ENCODE data around the gene CHST9. TPM values are rescaled to one million over a fixed set of nuclear protein-coding genes. Genes with fewer than 3 reads are reported as not detected.

CHST9 gene
- total RNA-seq, 2 donors from 2014 or later = 0.44 to 1.0 TPM

GRCh38 chr18:26911840-26912239, 273.3 kb downstream of the CHST9 start:
- no peak for ATAC-seq
- intact Hi-C loops (cut with DNase I) = no loop called here

DNA sequence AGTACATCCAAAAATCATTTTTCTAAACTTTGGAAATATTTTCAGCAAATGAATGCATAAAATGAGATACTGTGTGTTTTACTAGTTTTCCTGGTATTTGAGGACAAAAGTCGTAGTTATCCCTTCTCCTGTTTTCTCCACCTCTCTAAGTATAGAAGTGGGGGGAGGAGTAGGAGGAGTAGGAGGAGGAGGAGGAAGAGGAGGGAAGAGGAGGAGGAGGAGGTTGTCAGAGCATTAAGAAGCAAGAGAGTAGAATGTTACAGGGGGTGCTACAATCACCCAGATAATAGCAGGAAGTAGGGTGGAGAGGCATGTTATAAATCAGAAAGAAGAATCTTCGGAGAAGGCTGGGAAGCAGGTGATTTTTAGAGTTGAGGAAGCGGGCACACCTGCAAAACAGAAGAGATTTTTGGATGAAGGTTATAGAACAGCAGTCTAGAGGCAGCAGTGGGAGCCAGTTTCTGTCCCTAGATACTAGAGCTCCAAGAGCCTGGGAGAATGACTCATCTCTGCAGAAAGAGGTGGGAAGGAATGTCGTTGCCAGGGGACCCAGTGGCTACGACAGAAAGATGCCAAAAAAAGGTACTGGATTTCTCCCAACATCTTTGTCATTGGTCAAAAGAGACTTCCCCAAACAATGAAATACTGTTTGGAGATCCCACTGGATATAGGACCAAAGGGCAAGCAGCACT, 275.4 kb downstream of the CHST9 start:
- ATAC-seq (peak; percentile 57 to 62), DNase-seq (peak; percentile 27)
- intact Hi-C loops (cut with DNase I) = no loop called here

More at GRCh38 chr18:26911840-26912239, 273.3 kb downstream of the CHST9 start:
- DNase-seq = no peak

GRCh38 chr18:26908906-26909305, 276.2 kb downstream of the CHST9 start:
- intact Hi-C loops (cut with DNase I) = no loop called here
- DNase-seq = no peak
- no peak for ATAC-seq

DNA sequence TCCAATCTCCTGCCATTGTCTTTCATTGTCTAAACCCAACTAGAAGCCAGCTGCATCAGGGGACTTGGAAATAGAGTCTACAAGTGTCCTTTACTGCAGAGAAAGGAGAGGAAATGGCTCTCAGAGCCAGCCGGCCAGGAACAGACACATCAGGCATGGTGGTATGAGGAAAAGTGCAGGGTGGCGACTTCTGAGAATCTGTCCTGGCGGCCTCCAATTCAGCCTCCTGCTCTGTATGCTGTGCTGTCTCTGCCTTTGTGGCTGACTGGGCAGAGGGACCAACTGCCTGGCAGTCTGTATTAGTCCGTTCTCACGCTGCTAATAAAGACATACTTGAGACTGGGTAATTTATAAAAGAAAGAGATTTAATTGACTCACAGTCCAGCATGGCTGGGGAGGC, 282.8 kb downstream of the CHST9 start:
- intact Hi-C loops (cut with DNase I) = no loop called here
- ATAC-seq (no peak), DNase-seq (no peak)

DNA sequence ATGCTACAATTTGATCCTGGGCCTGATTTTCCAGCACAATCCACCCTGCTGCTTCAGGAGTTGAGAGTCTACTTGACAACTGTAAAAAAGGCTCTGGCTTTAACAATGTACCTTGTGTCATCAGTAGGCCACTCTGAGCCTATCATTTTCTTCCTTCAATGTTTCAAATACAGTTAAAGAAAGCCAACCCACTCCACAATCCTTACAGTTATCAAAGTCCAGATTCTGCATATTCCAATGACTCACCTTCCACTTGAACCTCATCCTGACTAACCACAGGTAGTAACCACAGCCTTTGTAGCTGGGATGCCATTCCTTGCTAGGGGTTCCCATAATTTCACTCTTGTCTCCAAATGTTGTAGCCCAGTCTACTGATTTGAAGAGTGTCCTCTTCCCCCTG, 284.1 kb downstream of the CHST9 start:
- DNase-seq (no peak), ATAC-seq (no peak)
- intact Hi-C loops (cut with DNase I) = no loop called here

DNA sequence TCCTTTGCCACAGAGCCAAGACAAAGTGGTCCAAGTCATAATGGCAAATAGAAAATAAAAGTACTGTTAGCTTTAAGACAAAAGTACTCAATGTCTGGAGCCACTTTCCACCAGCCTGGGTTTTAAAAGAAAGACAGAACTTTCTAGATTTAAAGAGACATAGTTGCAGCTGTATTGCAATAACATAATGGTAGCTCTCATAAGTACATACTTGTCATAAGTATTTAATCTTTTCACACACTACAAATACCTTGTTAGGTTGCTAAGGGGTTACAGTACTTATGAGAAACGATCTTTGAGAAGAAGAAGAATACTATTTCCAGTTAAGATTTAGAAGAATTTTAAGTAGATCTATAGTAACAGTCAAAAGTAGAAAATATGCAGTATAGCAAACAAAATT, 290.7 kb downstream of the CHST9 start:
- DNase-seq = no peak
- intact Hi-C loops (cut with DNase I) = no loop called here
- ATAC-seq = no peak

GRCh38 chr18:26893996-26894395, 291.1 kb downstream of the CHST9 start:
- no peak for ATAC-seq
- intact Hi-C loops (cut with DNase I) = no loop called here
- DNase-seq = no peak

DNA sequence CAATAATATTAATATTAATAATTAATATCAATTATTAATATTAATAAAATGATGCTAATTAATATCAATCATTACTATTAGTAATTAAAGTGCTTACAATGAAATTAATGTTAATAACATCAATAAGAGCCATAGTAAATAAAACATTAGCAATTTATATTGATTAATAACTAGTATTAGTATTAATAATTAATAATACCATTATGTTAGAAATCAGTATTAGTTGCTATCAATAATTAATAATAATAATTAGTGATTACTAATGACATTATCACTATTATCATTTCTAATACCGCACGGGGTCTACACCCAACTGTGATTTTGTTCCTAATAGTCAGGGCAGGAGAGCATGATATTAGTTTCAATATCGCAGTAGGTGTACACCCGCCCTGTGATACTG, 296.8 kb downstream of the CHST9 start:
- intact Hi-C loops (cut with DNase I) = no loop called here
- no peak for DNase-seq
- ATAC-seq = no peak

DNA sequence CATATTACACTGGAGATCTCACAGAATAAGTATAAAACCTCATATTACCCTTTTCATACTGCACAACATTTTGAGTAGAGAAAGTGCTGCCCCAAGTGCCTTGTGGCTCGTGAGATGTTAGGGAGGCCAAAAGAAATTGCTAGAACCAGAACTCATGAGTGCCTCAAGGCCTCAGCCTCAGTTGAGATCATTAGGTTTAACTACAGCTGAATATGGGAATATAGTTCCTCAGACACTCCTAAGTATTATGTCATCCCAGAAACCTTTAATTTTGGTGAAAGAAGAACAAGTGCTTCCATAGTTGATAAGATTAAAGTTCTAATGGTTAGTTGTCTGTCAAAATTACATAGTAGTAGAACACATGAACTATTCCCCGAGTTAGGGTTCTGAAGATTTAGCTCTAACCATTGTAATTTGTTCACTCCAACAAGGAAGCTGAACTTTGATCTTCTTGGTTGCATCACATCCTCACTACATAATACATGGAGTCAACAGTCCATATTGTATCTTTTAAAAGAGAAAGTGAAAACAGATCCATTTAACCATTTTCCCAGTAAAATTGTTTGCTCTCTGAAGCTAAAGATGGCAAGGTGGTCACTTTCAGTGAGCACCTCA, 310.0 kb downstream of the CHST9 start:
- ATAC-seq (no peak), DNase-seq (no peak)
- intact Hi-C loops (cut with DNase I) = no loop called here

DNA sequence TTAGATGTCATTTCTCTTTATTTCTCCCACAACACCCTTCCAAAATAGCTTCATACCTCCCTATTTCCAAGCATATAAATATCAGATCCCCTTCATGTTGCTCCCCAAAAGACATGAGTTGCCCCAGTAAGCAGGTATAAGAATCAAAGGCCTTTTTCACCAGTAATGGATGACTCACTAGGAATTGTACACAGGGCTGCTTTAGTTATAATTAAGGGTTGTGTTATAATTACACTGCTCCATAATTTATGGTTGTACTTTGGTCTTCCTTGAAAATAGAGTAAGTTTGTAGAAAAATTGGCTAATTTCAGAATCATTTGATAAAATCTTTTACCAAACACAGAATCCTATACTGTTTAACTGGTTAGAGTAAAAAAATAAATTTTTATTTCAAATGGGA, 310.8 kb downstream of the CHST9 start:
- ATAC-seq (no peak), DNase-seq (no peak)
- intact Hi-C loops (cut with DNase I) = no loop called here

- no peak for ATAC-seq
- intact Hi-C loops (cut with DNase I) = loop anchor here in 1 of 2 donors (10.0 kb wide), 1 partner anchor 65 kb away; no protein-coding TSS in a partner anchor
- no peak for DNase-seq
These were observed 315.5 kb downstream of the CHST9 start for GRCh38 chr18:26869640-26870039.

DNA sequence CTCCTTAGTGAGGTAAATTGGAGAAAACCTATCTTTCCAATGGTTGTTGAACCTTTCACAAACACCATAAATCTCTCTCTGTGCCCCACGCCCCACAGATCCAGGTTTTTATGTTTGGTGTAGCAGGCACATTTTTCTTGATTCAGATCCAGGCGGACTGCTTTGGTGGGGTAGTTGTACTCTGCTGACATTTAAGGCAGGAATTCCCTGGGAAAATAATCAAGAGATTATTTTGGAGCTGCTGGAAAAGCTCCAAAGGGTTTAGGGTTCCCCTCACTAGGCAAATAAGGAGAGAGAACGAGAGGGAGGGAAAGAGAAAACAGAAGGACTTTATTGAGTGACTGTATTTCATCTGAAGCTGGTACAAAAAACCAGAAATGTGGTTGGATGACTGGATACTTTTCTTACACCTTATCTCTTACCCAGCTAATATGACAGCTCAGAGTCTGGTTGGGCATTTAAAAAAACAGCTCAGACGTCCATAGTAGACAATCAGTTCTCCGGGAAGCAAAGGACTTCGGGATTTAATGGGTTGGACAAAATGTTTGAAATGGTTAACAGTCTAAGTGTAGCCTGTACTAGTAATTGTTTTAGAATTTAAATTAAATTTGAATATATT, 316.0 kb downstream of the CHST9 start:
- no peak for DNase-seq
- intact Hi-C loops (cut with DNase I) = loop anchor here in 1 of 2 donors (10.0 kb wide), 1 partner anchor 64 kb away; no protein-coding TSS in a partner anchor
- peak in 1 of 2 donors; percentile 8 for ATAC-seq

- DNase-seq (no peak), ATAC-seq (no peak)
These were observed 317.6 kb downstream of the CHST9 start for GRCh38 chr18:26867471-26867870.

DNA sequence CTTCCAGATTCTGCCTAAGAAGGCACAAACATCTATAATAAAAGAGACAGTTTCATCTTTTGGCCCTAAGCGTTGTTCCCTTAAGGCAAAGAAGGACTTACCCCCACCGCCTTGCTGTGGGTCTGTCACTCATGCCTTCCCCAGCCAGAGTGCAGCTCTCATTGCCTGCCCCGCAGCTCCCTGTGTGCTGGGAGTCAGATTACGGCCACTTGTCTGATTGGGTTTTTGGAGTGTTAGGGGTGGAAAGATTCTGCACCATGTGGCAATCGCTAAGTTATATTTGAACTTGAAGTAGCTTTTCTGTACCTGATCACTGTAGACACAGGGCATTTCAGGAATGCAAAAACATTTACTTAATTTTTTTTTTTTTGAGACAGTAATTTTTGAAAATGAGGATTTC, 319.6 kb downstream of the CHST9 start, which contains the start of gene AQP4:
TSS of gene AQP4 (minus strand) at position 151 of the 400 bp plus-strand sequence. CDS start at position 133, 18 bp downstream.
- intact Hi-C loops (cut with DNase I) = loop anchor here in 1 of 2 donors (10.0 kb wide), 1 partner anchor 61 kb away; no protein-coding TSS in a partner anchor
- DNase-seq = peak; percentile 34
- ATAC-seq = peak; percentile 63 to 84

More at GRCh38 chr18:26867471-26867870, 317.6 kb downstream of the CHST9 start:
- intact Hi-C loops (cut with DNase I) = loop anchor here in 1 of 2 donors (10.0 kb wide), 1 partner anchor 63 kb away; no protein-coding TSS in a partner anchor

DNA sequence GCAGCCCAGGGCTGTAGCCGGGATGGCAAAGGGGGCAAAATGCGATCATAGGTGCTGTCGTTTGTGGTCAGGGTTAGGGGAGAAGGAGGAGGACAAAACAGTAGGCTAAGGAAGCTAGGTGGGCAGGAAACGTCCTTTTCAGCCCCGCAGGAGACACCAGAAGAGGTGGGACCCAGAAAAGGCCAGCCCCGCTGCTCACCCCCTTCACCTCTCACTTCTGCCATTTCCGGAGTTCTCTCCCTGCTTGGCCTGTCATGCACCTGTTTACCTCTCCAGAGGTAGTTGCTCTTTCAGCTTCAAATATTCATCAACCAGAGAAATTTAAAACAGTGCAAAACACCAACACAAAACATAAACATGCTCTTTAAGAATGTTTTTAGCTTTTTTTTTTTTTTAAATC, 320.4 kb downstream of the CHST9 start:
- intact Hi-C loops (cut with DNase I) = loop anchor here in 1 of 2 donors (10.0 kb wide), 1 partner anchor 60 kb away; no protein-coding TSS in a partner anchor
- DNase-seq (no peak), ATAC-seq (no peak)

GRCh38 chr18:26863921-26864497, 321.1 kb downstream of the CHST9 start:
- intact Hi-C loops (cut with DNase I) = loop anchor here in 1 of 2 donors (10.0 kb wide), 1 partner anchor 59 kb away; no protein-coding TSS in a partner anchor
- ATAC-seq (no peak), DNase-seq (no peak)

DNA sequence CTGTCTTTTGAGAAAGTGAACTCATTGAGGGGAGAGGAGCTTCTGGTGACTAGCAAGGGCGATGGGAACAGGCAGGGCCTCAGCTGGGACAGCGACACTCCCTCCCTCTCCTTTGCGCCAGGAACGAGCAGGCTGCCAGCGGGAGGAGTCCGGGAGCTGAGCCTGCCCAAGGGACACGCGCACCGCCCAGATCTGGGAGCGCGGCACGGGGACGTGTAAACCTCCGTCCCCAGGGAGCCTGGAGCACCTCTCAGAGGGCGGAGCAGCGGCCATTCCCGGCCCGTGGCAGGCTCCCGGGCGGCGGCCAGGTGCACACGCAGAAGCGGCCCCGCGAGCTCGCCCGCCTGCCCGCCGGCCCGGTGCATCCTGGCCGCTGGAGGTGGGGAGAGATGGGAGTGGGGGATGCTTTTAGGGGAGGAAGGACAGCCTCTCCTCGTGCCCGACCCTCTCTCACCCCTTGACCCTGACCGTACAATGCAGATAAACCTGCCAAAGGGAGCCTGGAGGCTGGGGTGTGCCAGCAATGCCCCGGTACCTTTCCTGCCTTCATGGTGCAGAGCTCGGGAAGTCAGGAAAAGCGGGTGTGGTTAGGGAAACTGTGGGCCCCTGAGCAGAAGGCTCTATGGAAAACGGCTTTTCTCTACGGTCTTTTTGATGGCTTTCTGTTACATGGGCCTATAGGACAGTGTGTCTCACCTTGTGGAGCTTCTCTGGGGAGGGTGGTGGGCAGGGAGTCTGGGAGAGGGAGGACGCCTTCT, 321.8 kb downstream of the CHST9 start:
- DNase-seq (peak; percentile 75), ATAC-seq (peak; percentile 92 to 97)
- intact Hi-C loops (cut with DNase I) = loop anchor here in 1 of 2 donors (10.0 kb wide), 1 partner anchor 58 kb away; no protein-coding TSS in a partner anchor

GRCh38 chr18:26862084-26862483, 323.0 kb downstream of the CHST9 start:
- intact Hi-C loops (cut with DNase I) = loop anchor here in 1 of 2 donors (10.0 kb wide), 1 partner anchor 57 kb away; no protein-coding TSS in a partner anchor
- no peak for DNase-seq
- no peak for ATAC-seq

Data from left cardiac atrium (tissue), 4 donors.